Stimulated activated naive CD8-positive, alpha-beta T cell treated with anti-CD3 and anti-CD28 coated beads, Interleukin-15, amount 100 ng/mL, for 72 hours (primary cell): ENCODE measurements around the gene CYTIP.

Experiments
- ATAC-seq: fragments of 150-1000 bp; cut with Tn5 transposase; 2 replicates; pipeline ENCODE4 v1.10.0; 2021; ENCODE audit warnings: mild to moderate bottlenecking, moderate library complexity
- DNase-seq, 2 donors: peaks; one replicate each; pipeline ENCODE4 v3.0.0; 2021 to 2022
- H3K27ac Mint-ChIP-seq, 2 donors: one replicate each; pipeline ENCODE4 v1.8.0; 2022; ENCODE audit warnings: mild to moderate bottlenecking in 2 of 2, mixed read lengths in 2 of 2, moderate library complexity in 2 of 2
- H3K27me3 Mint-ChIP-seq: one replicate; pipeline ENCODE4 v1.8.0; 2022; ENCODE audit warnings: mixed read lengths
- H3K4me1 Mint-ChIP-seq: one replicate; pipeline ENCODE4 v1.8.0; 2022; ENCODE audit warnings: mild to moderate bottlenecking, mixed read lengths
- H3K4me3 Mint-ChIP-seq, 2 donors: one replicate each; pipeline ENCODE4 v1.8.0; 2022; ENCODE audit warnings: mild to moderate bottlenecking in 2 of 2, mixed read lengths in 2 of 2, moderate library complexity in 1 of 2
- H3K9me3 Mint-ChIP-seq, 2 donors: one replicate each; pipeline ENCODE4 v1.8.0; 2022; ENCODE audit warnings: mixed read lengths in 2 of 2

Gene CYTIP

GRCh38 chr2:157443795-157444640 lies at the start of gene CYTIP:
Gene CYTIP (minus strand): TSS chr2:157444089. CDS start chr2:157444020, 69 bp downstream.
- Mint-ChIP-seq H3K9me3 (no peaks in the 10 kb centered on the region), H3K4me1 (peaks cover 26% of the 10 kb centered on the region), H3K27ac (peak within 1 kb of the TSS; percentile 97 to 99), H3K27me3 (no peaks in the 10 kb centered on the region), H3K4me3 (peak within 1 kb of the TSS; percentile 87 to 92)
- ATAC-seq, result peak; percentile 59
- DNase-seq, result peak; percentile 67 to 87

- Mint-ChIP-seq H3K27me3 (no peaks in the 10 kb centered on the region), H3K4me1 (peaks cover 65% of the 10 kb centered on the region), H3K9me3 (no peaks in the 10 kb centered on the region), H3K27ac (peak overlapping the region in 1 of 2 donors; percentile 95), H3K4me3 (peak overlapping the region; percentile 13 to 66)
- peak; percentile 87 for ATAC-seq
- DNase-seq, result peak; percentile 68 to 75
Observed at GRCh38 chr2:157492189-157492773, 48.4 kb upstream of the CYTIP start.

- Mint-ChIP-seq H3K4me3 (no peak overlapping the region), H3K27me3 (no peaks in the 10 kb centered on the region), H3K9me3 (no peaks in the 10 kb centered on the region), H3K4me1 (peaks cover 88% of the 10 kb centered on the region), H3K27ac (peak overlapping the region in 1 of 2 donors; percentile 46)
- no peak for ATAC-seq
- DNase-seq, result no peak
Observed at GRCh38 chr2:157489983-157490382, 46.1 kb upstream of the CYTIP start.

GRCh38 chr2:157488877-157489276 lies 45.0 kb upstream of the CYTIP start:
- H3K9me3 Mint-ChIP-seq, result no peaks in the 10 kb centered on the region
- peaks cover 92% of the 10 kb centered on the region for H3K4me1 Mint-ChIP-seq
- H3K4me3 Mint-ChIP-seq, result peak overlapping the region; percentile 60 to 79
- no peak for ATAC-seq
- no peaks in the 10 kb centered on the region for H3K27me3 Mint-ChIP-seq
- peak overlapping the region in 1 of 2 donors; percentile 93 for H3K27ac Mint-ChIP-seq
- no peak for DNase-seq

- peak overlapping the region in 1 of 2 donors; percentile 93 for H3K27ac Mint-ChIP-seq
- H3K4me3 Mint-ChIP-seq, result peak overlapping the region; percentile 56 to 79
- no peaks in the 10 kb centered on the region for H3K9me3 Mint-ChIP-seq
- H3K27me3 Mint-ChIP-seq, result no peaks in the 10 kb centered on the region
- H3K4me1 Mint-ChIP-seq, result peaks cover 92% of the 10 kb centered on the region
- no peak for ATAC-seq
- no peak for DNase-seq
Observed at GRCh38 chr2:157487747-157488146, 43.9 kb upstream of the CYTIP start.

GRCh38 chr2:157487271-157487610 lies 43.4 kb upstream of the CYTIP start:
- Mint-ChIP-seq H3K27ac (peak overlapping the region; percentile 69 to 93), H3K4me3 (peak overlapping the region; percentile 56 to 79), H3K4me1 (peaks cover 92% of the 10 kb centered on the region), H3K27me3 (no peaks in the 10 kb centered on the region), H3K9me3 (no peaks in the 10 kb centered on the region)
- ATAC-seq (no peak), DNase-seq (no peak)

- Mint-ChIP-seq H3K9me3 (no peaks in the 10 kb centered on the region), H3K4me3 (peak overlapping the region; percentile 56 to 79), H3K4me1 (peaks cover 92% of the 10 kb centered on the region), H3K27ac (peak overlapping the region; percentile 69 to 93), H3K27me3 (no peaks in the 10 kb centered on the region)
- DNase-seq (no peak), ATAC-seq (peak; percentile 44)
Observed at GRCh38 chr2:157486596-157487270, 42.8 kb upstream of the CYTIP start.

- H3K4me3 Mint-ChIP-seq, result peak overlapping the region; percentile 78 to 94
- H3K27ac Mint-ChIP-seq, result peak overlapping the region; percentile 99 to 100
- H3K4me1 Mint-ChIP-seq, result peaks cover 94% of the 10 kb centered on the region
- H3K9me3 Mint-ChIP-seq, result no peaks in the 10 kb centered on the region
- ATAC-seq (peak; percentile 82), DNase-seq (peak; percentile 69 to 86)
- H3K27me3 Mint-ChIP-seq, result no peaks in the 10 kb centered on the region
Observed at GRCh38 chr2:157480182-157480961, 36.5 kb upstream of the CYTIP start.

GRCh38 chr2:157479081-157480027 lies 35.5 kb upstream of the CYTIP start:
- Mint-ChIP-seq H3K4me3 (peak overlapping the region; percentile 78 to 94), H3K27me3 (no peaks in the 10 kb centered on the region)

GRCh38 chr2:157477919-157478318 lies 34.0 kb upstream of the CYTIP start:
- Mint-ChIP-seq H3K27ac (peak overlapping the region; percentile 99 to 100), H3K4me3 (peak overlapping the region; percentile 78 to 94), H3K27me3 (no peaks in the 10 kb centered on the region), H3K4me1 (peaks cover 100% of the 10 kb centered on the region), H3K9me3 (no peaks in the 10 kb centered on the region)
- ATAC-seq (no peak), DNase-seq (peak in 1 of 2 donors; percentile 49)

More at GRCh38 chr2:157479081-157480027, 35.5 kb upstream of the CYTIP start:
- peak; percentile 19 for ATAC-seq
- peak in 1 of 2 donors; percentile 42 for DNase-seq
- H3K4me1 Mint-ChIP-seq, result peaks cover 96% of the 10 kb centered on the region
- H3K9me3 Mint-ChIP-seq, result no peaks in the 10 kb centered on the region
- peak overlapping the region; percentile 99 to 100 for H3K27ac Mint-ChIP-seq

- Mint-ChIP-seq H3K9me3 (no peaks in the 10 kb centered on the region), H3K4me3 (peak overlapping the region; percentile 77 to 94), H3K27me3 (no peaks in the 10 kb centered on the region), H3K4me1 (peaks cover 100% of the 10 kb centered on the region), H3K27ac (peak overlapping the region; percentile 99 to 100)
- ATAC-seq (peak; percentile 69), DNase-seq (peak; percentile 59 to 61)
Observed at GRCh38 chr2:157476953-157477709, 33.2 kb upstream of the CYTIP start.

GRCh38 chr2:157475722-157476390 lies 32.0 kb upstream of the CYTIP start:
- ATAC-seq (no peak), DNase-seq (no peak)
- Mint-ChIP-seq H3K27me3 (no peaks in the 10 kb centered on the region), H3K27ac (peak overlapping the region; percentile 99 to 100), H3K4me1 (peaks cover 100% of the 10 kb centered on the region), H3K4me3 (peak overlapping the region; percentile 19 to 94), H3K9me3 (no peaks in the 10 kb centered on the region)

- H3K27me3 Mint-ChIP-seq, result no peaks in the 10 kb centered on the region
- no peaks in the 10 kb centered on the region for H3K9me3 Mint-ChIP-seq
- H3K27ac Mint-ChIP-seq, result peak overlapping the region; percentile 37 to 99
- peak in 1 of 2 donors; percentile 40 for DNase-seq
- peak overlapping the region; percentile 51 to 94 for H3K4me3 Mint-ChIP-seq
- peak; percentile 26 for ATAC-seq
- peaks cover 93% of the 10 kb centered on the region for H3K4me1 Mint-ChIP-seq
Observed at GRCh38 chr2:157473581-157473980, 29.7 kb upstream of the CYTIP start.
